OCI-LY7 (cell line): Measurements from ENCODE around the gene MCCC1.

Experiments
- CTCF ChIP-seq: fragments of 200-600 bp; sonication (generic); conservative IDR thresholded peaks from 2 replicates; pipeline ENCODE4 v1.5.1; 2014; ENCODE audit warnings: mild to moderate bottlenecking, antibody characterized with exemption, low read length, moderate library complexity, mixed read lengths
- EZH2phosphoT487 ChIP-seq: fragments of 200-600 bp; sonication (generic); IDR thresholded peaks from 2 replicates; pipeline ENCODE4 v1.6.1; 2018; ENCODE audit warnings: low read depth, borderline replicate concordance, mild to moderate bottlenecking, mixed run types, antibody characterized with exemption, low read length, moderate library complexity, mixed read lengths

GRCh38 chr3:183082355-183082915 lies 16.9 kb downstream of the MCCC1 start:
- TF ChIP-seq CTCF (no peak), EZH2phosphoT487 (no peak)
